ENCODE data around the gene MYBBP1A.

MYBBP1A gene

DNA sequence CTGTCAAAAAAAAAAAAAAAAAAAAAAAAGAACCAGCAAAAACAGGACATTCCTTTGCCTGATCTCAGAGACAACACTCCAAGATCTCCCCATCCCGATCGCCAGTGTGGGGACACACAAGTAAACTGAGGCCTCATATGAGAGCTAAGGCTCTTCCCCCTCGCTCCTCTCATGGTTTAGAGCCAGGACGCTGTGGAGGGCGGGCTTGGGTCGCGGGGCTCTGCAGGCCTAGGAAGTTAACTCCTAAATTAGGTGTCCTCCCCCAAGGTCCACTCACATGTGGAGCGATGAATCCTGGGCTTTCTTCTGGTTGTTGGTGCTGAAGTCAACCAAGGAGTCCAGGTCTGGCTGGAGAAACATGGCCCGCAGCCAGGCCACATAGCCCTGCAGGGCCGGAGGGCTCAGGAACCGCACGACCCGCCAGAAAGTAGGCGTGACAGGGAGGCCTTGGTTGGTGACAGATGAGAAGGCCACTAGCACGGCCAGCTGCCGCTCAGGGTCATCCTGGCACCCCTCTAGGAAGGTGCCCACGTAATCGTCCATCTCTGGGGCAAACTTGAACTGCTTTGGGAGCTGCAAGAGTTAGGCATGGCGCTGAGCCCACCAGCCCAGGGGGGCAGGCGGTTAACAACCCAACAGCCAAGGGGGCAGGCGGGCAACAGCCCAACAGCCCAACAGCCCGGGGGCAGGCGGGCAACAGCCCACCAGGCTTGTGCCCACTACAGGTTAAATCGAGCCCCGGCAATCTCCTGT, 5.2 kb downstream of the MYBBP1A start:
- DNase-seq (ENCODE audit: low read depth): no peak

DNA sequence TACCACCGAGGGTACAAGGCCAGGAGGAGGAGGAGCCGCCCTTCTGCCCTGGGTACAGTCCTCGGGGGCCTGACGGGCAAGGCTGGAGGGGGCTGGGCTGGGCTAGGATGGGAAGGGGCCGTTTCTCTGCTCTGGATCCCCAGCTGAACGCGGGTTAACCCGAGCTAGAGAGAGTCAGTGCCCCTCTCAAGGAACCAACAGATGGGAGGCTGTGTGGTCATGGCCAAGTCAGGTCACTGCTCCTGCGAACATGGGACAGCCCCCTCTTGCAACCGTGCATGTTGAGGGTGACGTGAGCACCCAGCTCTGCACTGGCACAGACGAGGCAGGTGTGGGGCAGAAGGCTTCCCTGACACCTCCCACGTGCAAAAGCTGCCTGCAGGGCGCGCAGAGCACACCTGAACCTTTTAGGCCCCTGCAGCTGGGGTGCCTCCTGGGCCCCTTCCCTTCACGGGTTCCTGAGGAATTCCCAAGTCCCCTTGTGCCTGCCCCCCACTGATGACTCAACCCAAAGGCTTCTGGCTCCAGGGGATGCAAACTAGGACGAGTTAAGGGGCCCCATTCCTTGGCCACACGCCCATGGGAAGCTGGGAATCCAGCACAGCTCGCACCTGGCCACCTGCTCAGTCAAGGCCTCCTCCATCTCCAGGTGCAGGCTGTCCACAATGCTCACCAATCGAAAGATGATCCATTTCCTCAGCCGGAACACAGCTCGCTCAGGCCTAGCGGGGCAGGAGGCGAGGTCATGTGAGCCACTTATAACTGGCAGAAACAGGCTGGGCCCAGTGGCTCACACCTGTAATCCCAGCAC, 6.3 kb downstream of the MYBBP1A start:
- no peak for DNase-seq (ENCODE audit: low read depth)

- DNase-seq (ENCODE audit: low read depth): no peak
Observed at GRCh38 chr17:4548061-4548461, 7.1 kb downstream of the MYBBP1A start.

DNA sequence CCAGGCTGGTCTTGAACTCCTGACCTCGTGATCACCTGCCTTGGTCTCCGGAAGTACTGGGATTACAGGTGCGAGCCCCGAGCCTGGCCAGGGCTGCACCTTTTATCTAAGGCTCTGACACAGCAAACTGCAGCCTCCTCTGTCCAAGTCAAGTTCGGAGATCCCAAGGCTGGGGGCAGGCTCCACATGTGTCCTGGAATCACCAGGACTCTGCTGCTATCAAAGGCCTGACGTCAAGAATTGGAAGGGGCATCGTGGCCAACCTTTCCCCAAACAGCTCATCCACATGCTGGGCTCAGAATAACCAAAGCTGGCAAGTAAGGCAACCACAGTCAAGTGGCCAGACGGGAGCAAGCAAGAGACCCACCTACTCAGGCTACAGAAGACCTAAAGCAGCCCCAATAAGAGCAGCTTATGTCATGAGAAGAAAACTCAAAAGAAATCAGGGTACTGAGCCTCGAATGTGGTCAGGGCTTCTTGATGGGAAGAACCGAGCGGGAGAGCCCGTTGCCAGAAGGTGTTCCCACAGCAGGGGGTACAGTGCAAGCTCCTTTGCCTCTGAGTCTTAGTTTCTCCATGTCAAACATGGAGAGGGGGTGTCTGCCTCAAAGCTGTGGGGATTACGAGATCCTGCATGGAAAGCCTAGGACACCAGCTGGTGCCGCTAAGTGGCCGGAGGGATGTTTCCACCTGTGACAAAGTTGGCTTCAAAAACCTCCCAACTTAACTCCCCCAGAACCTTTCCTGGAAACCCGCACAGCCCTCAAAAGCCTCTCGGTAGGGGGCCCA, 7.9 kb downstream of the MYBBP1A start:
- no peak for DNase-seq (ENCODE audit: low read depth)

- DNase-seq (ENCODE audit: low read depth): no peak
Observed at GRCh38 chr17:4545217-4545951, 9.8 kb downstream of the MYBBP1A start.

GRCh38 chr17:4544951-4545216, 10.3 kb downstream of the MYBBP1A start:
- no peak for DNase-seq (ENCODE audit: low read depth)

GRCh38 chr17:4544135-4544950, 10.8 kb downstream of the MYBBP1A start:
- DNase-seq (ENCODE audit: low read depth): no peak

- no peak for DNase-seq (ENCODE audit: low read depth)
Observed at GRCh38 chr17:4543557-4544026, 11.6 kb downstream of the MYBBP1A start.

GRCh38 chr17:4542726-4543191, 12.4 kb downstream of the MYBBP1A start:
- DNase-seq (ENCODE audit: low read depth): no peak

DNA sequence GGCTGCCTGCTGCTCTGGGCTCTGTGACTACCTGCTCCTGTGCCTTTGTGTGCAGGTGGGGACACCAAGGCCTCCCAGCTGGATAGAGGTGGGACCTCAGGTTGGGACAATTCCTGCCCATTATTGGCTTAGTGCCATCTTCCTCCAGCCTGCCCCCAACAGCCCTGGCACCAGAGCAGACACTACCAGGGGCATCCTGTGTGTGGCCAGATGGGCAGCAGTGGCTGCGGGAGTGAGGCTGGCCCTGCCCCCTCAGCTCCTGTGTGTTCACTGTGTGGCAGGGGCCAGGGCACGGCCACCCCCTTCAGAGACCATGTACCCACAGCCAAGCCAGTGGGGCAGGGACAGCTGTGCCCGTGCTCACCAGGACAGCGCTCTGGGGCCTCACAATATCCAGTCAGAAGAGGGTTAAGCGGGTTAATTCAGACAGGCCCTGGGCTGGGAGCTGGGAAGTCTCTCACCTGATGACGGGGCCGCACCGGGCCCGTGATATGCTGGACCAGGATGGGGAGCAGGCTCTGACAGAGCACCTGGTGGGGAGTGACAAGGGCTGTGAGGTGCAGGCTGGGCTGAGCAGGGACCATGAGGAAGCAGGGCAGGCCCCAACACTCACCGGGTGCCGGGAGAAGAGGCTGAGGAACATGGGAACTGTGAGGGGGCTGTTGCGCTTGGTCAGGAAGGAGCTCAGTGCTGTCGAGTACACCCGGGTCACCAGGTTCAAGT, 13.0 kb downstream of the MYBBP1A start:
- DNase-seq (ENCODE audit: low read depth): no peak

DNA sequence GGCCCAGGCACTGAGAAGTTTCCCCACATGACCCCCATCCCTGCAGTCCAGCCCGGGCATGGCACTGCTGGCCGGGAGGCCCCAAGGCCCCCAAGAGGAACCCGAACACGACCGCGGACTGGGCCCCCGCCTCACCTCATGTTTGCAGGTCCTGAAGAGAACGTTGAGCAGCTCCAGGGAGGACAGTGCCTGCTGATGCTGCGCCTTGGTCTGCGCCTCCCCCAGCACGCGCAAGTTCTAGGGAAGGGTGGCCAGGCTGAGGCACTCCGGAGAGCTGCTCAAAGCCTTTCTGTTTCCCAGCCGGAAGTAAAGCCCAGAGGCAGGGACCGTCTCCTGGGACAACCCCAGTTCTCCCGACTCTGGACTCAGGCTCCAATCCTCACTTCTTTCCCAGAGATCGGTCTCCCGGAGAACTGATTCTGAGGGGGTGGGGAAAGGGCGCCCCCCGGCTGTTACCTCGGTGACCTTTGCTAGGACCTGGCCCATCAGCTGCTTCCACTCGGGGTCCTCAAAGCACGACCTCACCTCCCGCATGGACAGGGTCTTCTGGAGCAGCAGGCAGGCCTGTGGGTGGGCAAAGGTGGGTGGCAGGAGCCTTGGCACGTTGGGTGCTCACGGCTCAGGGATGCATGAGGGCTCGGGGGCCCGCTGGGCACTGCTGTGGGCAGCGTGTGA, 13.7 kb downstream of the MYBBP1A start:
- DNase-seq (ENCODE audit: low read depth): no peak

- DNase-seq (ENCODE audit: low read depth): no peak
Observed at GRCh38 chr17:4540687-4541327, 14.4 kb downstream of the MYBBP1A start.

DNA sequence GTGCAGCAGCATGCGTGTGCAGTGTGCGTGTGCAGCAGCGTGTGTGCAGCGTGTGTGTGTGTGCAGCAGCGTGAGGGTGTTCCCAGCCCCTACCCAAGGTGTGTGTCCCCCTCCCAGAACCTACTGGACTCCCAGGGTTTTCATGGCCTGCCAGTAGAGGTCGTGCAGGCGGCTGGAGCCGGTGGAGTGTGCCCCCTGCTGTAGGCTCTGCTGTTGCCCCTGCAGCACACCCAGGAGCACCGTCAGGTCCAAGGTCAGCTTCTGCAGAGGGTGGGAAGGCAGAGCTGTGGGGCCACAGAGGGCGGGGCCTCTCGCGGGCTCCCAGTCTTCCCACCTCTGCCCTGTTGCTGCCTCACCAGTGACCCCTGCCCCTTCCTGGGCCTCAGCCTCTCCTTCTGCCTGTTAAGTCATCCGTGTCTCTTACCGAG, 14.9 kb downstream of the MYBBP1A start:
- no peak for DNase-seq (ENCODE audit: low read depth)

GRCh38 chr17:4539576-4540223, 15.5 kb downstream of the MYBBP1A start:
- no peak for DNase-seq (ENCODE audit: low read depth)

GRCh38 chr17:4539025-4539424, 16.2 kb downstream of the MYBBP1A start:
- no peak for DNase-seq (ENCODE audit: low read depth)

DNA sequence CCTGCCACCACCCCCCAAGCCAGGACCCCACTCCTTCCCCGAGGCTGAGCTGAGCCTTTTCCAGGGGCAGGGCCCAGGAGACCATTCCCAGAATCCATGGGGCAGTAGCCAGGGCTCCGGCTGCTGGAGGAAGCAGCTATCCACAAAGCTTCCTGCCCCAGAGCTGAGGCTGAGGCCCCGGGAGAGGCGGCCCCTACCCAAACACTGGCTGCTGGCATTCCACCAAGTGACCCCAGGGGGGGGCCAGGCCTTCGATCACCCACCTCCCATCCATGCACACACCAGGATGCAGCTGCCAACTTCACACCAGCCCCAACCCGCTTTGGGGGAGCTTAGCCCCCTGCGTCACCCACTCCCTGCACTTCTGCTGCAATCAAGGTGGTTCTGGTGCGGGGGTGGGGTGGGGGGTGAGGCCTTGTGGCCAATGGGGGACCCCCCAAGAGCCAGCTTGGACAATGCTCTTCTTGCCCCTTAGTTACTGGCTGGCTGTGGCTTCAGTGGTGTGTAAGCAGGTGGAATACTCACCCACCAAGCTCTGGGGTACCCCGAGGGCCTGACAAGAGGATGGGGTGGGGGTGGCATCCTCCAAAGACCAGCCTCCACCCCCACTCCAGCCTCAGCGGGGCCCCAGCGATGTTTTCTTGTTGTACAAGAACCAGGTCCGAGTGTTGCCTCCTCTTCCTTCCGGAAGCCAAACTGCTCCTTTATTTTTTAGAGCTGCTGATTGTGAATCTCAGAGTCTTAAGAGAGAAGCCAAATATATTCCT, 16.8 kb downstream of the MYBBP1A start:
- DNase-seq (ENCODE audit: low read depth): no peak

GRCh38 chr17:4537451-4538235, 17.5 kb downstream of the MYBBP1A start:
- no peak for DNase-seq (ENCODE audit: low read depth)

All from activated T-helper 9 cell treated with anti-CD3 and anti-CD28 coated beads, Interleukin-2, amount 50 U/mL, for 16 hours (primary cell).